WERI-Rb-1 (cell line): ENCODE results near the gene TTYH1.

Experiments used
- DNase-seq: peaks from one replicate; pipeline ENCODE4 v3.0.0-alpha.2; 2020
- H3K27ac ChIP-seq: fragments of 250-450 bp; sonication (Bioruptor Pico); 2 replicates; pipeline ENCODE4 v1.5.1; 2020; ENCODE audit warnings: mild to moderate bottlenecking, moderate library complexity
- H3K27me3 ChIP-seq: fragments of 250-450 bp; sonication (Bioruptor Pico); 2 replicates; pipeline ENCODE4 v1.5.1; 2021; ENCODE audit warnings: mild to moderate bottlenecking, low read depth, moderate library complexity; ENCODE audit not compliant: insufficient read depth, severe bottlenecking
- H3K36me3 ChIP-seq: fragments of 250-450 bp; sonication (Bioruptor Pico); 2 replicates; pipeline ENCODE4 v1.5.1; 2020; ENCODE audit warnings: mild to moderate bottlenecking, moderate library complexity
- H3K4me3 ChIP-seq: 2 replicates; pipeline ENCODE4 v1.5.1; 2011; ENCODE audit warnings: low read depth, mild to moderate bottlenecking, control low read depth, low read length
- H3K9me3 ChIP-seq: fragments of 250-450 bp; sonication (Bioruptor Pico); 2 replicates; pipeline ENCODE4 v1.5.1; 2021; ENCODE audit warnings: mild to moderate bottlenecking, moderate library complexity; ENCODE audit not compliant: severe bottlenecking
- CTCF ChIP-seq: IDR thresholded peaks from 2 replicates; pipeline ENCODE4 v1.5.1; 2011; ENCODE audit warnings: low read depth, mild to moderate bottlenecking, control low read depth, inconsistent platforms, low read length

TTYH1 gene

GRCh38 chr19:54478677-54479266 lies 63.5 kb downstream of the TTYH1 start:
- peaks cover 3% of the 10 kb centered on the region for H3K9me3 ChIP-seq
- no peak overlapping the region for H3K4me3 ChIP-seq
- peaks cover 65% of the 10 kb centered on the region for H3K27me3 ChIP-seq
- no peak overlapping the region for H3K27ac ChIP-seq
- peak; percentile 72 for TF ChIP-seq CTCF
- DNase-seq, result no peak
- H3K36me3 ChIP-seq, result no peaks in the 10 kb centered on the region

GRCh38 chr19:54480051-54480450 lies 64.8 kb downstream of the TTYH1 start:
- Histone ChIP-seq H3K27ac (no peak overlapping the region), H3K4me3 (no peak overlapping the region), H3K27me3 (peaks cover 72% of the 10 kb centered on the region), H3K36me3 (no peaks in the 10 kb centered on the region), H3K9me3 (peaks cover 3% of the 10 kb centered on the region)
- no peak for TF ChIP-seq CTCF
- DNase-seq, result no peak

- Histone ChIP-seq H3K36me3 (no peaks in the 10 kb centered on the region), H3K9me3 (peaks cover 3% of the 10 kb centered on the region), H3K4me3 (no peak overlapping the region), H3K27me3 (peaks cover 80% of the 10 kb centered on the region), H3K27ac (no peak overlapping the region)
- no peak for DNase-seq
- peak; percentile 73 for TF ChIP-seq CTCF
Measured at GRCh38 chr19:54481326-54481930, 66.2 kb downstream of the TTYH1 start.

GRCh38 chr19:54482889-54483288 lies 67.6 kb downstream of the TTYH1 start:
- peaks cover 86% of the 10 kb centered on the region for H3K27me3 ChIP-seq
- no peak overlapping the region for H3K4me3 ChIP-seq
- no peaks in the 10 kb centered on the region for H3K9me3 ChIP-seq
- no peak overlapping the region for H3K27ac ChIP-seq
- no peak for DNase-seq
- no peaks in the 10 kb centered on the region for H3K36me3 ChIP-seq
- TF ChIP-seq CTCF, result no peak

GRCh38 chr19:54484451-54484850 lies 69.2 kb downstream of the TTYH1 start:
- no peak for TF ChIP-seq CTCF
- Histone ChIP-seq H3K27ac (no peak overlapping the region), H3K36me3 (no peaks in the 10 kb centered on the region)

GRCh38 chr19:54485851-54486250 lies 70.6 kb downstream of the TTYH1 start:
- H3K27me3 ChIP-seq, result peaks cover 62% of the 10 kb centered on the region
- H3K27ac ChIP-seq, result no peak overlapping the region
- DNase-seq, result no peak
- H3K4me3 ChIP-seq, result no peak overlapping the region
- H3K9me3 ChIP-seq, result no peaks in the 10 kb centered on the region
- TF ChIP-seq CTCF, result no peak
- H3K36me3 ChIP-seq, result no peaks in the 10 kb centered on the region

More at GRCh38 chr19:54484451-54484850, 69.2 kb downstream of the TTYH1 start:
- Histone ChIP-seq H3K27me3 (peaks cover 70% of the 10 kb centered on the region), H3K4me3 (no peak overlapping the region), H3K9me3 (no peaks in the 10 kb centered on the region)
- DNase-seq, result no peak
